Activated naive CD8-positive, alpha-beta T cell (primary cell): ENCODE measurements around the gene ENSA.
"Not testable (repeated sequence)": the region's sequence is repeated elsewhere in the genome, so short reads cannot be mapped to it uniquely, and the experiment has no call there.

Experiments used
- H3K27ac Mint-ChIP-seq: one replicate; pipeline ENCODE4 v1.8.0; 2021; ENCODE audit warnings: mixed read lengths
- H3K27me3 Mint-ChIP-seq: one replicate; pipeline ENCODE4 v1.8.0; 2021; ENCODE audit warnings: mixed read lengths
- H3K36me3 Mint-ChIP-seq: one replicate; pipeline ENCODE4 v1.8.0; 2021; ENCODE audit warnings: mixed read lengths
- H3K4me1 Mint-ChIP-seq: one replicate; pipeline ENCODE4 v1.8.0; 2021; ENCODE audit warnings: low read depth, mixed read lengths
- H3K4me3 Mint-ChIP-seq: one replicate; pipeline ENCODE4 v1.8.0; 2021; ENCODE audit warnings: mild to moderate bottlenecking, mixed read lengths
- H3K9me3 Mint-ChIP-seq: one replicate; pipeline ENCODE4 v1.8.0; 2021; ENCODE audit warnings: low read depth, mixed read lengths

Gene ENSA

GRCh38 chr1:150629115-150629928 is at the start of gene ENSA:
Gene ENSA (minus strand): TSS chr1:150629612. CDS start chr1:150629470, 142 bp downstream.
- Mint-ChIP-seq H3K4me3 (no peak within 1 kb of the TSS), H3K27me3 (no peaks in the 10 kb centered on the region)

GRCh38 chr1:150678988-150679387 is 49.6 kb upstream of the ENSA start:
- Mint-ChIP-seq H3K27me3 (no peaks in the 10 kb centered on the region), H3K36me3 (peaks cover 2% of the 10 kb centered on the region), H3K4me1 (peaks cover 17% of the 10 kb centered on the region), H3K27ac (no peak overlapping the region), H3K4me3 (no peak overlapping the region), H3K9me3 (no peaks in the 10 kb centered on the region)

More at GRCh38 chr1:150629115-150629928, at the start of gene ENSA:
- Mint-ChIP-seq H3K36me3 (peaks cover 12% of the 10 kb centered on the region), H3K9me3 (no peaks in the 10 kb centered on the region), H3K27ac (no peak within 1 kb of the TSS), H3K4me1 (peaks cover 28% of the 10 kb centered on the region)

GRCh38 chr1:150674881-150675280 is 45.5 kb upstream of the ENSA start:
- H3K36me3 Mint-ChIP-seq = peaks cover 2% of the 10 kb centered on the region
- no peak overlapping the region for H3K27ac Mint-ChIP-seq

GRCh38 chr1:150663321-150663720 is 33.9 kb upstream of the ENSA start:
- Mint-ChIP-seq H3K27me3 (no peaks in the 10 kb centered on the region), H3K27ac (no peak overlapping the region), H3K4me3 (no peak overlapping the region), H3K36me3 (peaks cover 11% of the 10 kb centered on the region), H3K4me1 (peaks cover 3% of the 10 kb centered on the region), H3K9me3 (no peaks in the 10 kb centered on the region)

More at GRCh38 chr1:150674881-150675280, 45.5 kb upstream of the ENSA start:
- Mint-ChIP-seq H3K27me3 (no peaks in the 10 kb centered on the region), H3K4me3 (no peak overlapping the region), H3K9me3 (no peaks in the 10 kb centered on the region), H3K4me1 (peaks cover 11% of the 10 kb centered on the region)

- H3K9me3 Mint-ChIP-seq = no peaks in the 10 kb centered on the region
- no peak overlapping the region for H3K27ac Mint-ChIP-seq
- no peak overlapping the region for H3K4me3 Mint-ChIP-seq
- peaks cover 11% of the 10 kb centered on the region for H3K36me3 Mint-ChIP-seq
- peaks cover 3% of the 10 kb centered on the region for H3K4me1 Mint-ChIP-seq
- H3K27me3 Mint-ChIP-seq = no peaks in the 10 kb centered on the region
These were observed 33.4 kb upstream of the ENSA start for GRCh38 chr1:150662811-150663210.

GRCh38 chr1:150661156-150661555 is 31.7 kb upstream of the ENSA start:
- no peak overlapping the region for H3K27ac Mint-ChIP-seq
- H3K27me3 Mint-ChIP-seq = no peaks in the 10 kb centered on the region
- peaks cover 3% of the 10 kb centered on the region for H3K4me1 Mint-ChIP-seq
- H3K9me3 Mint-ChIP-seq = no peaks in the 10 kb centered on the region
- peaks cover 11% of the 10 kb centered on the region for H3K36me3 Mint-ChIP-seq
- no peak overlapping the region for H3K4me3 Mint-ChIP-seq

GRCh38 chr1:150660584-150660983 is 31.2 kb upstream of the ENSA start:
- Mint-ChIP-seq H3K4me3 (no peak overlapping the region), H3K27me3 (no peaks in the 10 kb centered on the region), H3K4me1 (peaks cover 3% of the 10 kb centered on the region), H3K36me3 (peaks cover 11% of the 10 kb centered on the region), H3K27ac (no peak overlapping the region), H3K9me3 (no peaks in the 10 kb centered on the region)

- not testable (repeated sequence) for H3K9me3 Mint-ChIP-seq
These were observed 27.7 kb upstream of the ENSA start for GRCh38 chr1:150657064-150657463.

GRCh38 chr1:150654635-150655034 is 25.2 kb upstream of the ENSA start:
- H3K9me3 Mint-ChIP-seq, H3K4me1 Mint-ChIP-seq, H3K27ac Mint-ChIP-seq, H3K36me3 Mint-ChIP-seq, H3K27me3 Mint-ChIP-seq, H3K4me3 Mint-ChIP-seq: not testable (repeated sequence)

More at GRCh38 chr1:150657064-150657463, 27.7 kb upstream of the ENSA start:
- not testable (repeated sequence) for H3K4me1 Mint-ChIP-seq, H3K36me3 Mint-ChIP-seq, H3K4me3 Mint-ChIP-seq, H3K27me3 Mint-ChIP-seq, H3K27ac Mint-ChIP-seq

- H3K36me3 Mint-ChIP-seq = peaks cover 2% of the 10 kb centered on the region
- peaks cover 1% of the 10 kb centered on the region for H3K4me1 Mint-ChIP-seq
- H3K27me3 Mint-ChIP-seq = no peaks in the 10 kb centered on the region
- no peak overlapping the region for H3K27ac Mint-ChIP-seq
- no peaks in the 10 kb centered on the region for H3K9me3 Mint-ChIP-seq
- H3K4me3 Mint-ChIP-seq = no peak overlapping the region
These were observed 20.8 kb upstream of the ENSA start for GRCh38 chr1:150650193-150650592.

- peaks cover 2% of the 10 kb centered on the region for H3K36me3 Mint-ChIP-seq
- peaks cover 1% of the 10 kb centered on the region for H3K4me1 Mint-ChIP-seq
- no peak overlapping the region for H3K4me3 Mint-ChIP-seq
- no peaks in the 10 kb centered on the region for H3K9me3 Mint-ChIP-seq
- no peak overlapping the region for H3K27ac Mint-ChIP-seq
- H3K27me3 Mint-ChIP-seq = no peaks in the 10 kb centered on the region
These were observed 20.1 kb upstream of the ENSA start for GRCh38 chr1:150649441-150650075.

- Mint-ChIP-seq H3K4me3 (no peak overlapping the region), H3K27me3 (no peaks in the 10 kb centered on the region), H3K4me1 (no peaks in the 10 kb centered on the region), H3K27ac (no peak overlapping the region), H3K36me3 (no peaks in the 10 kb centered on the region), H3K9me3 (no peaks in the 10 kb centered on the region)
These were observed 12.9 kb upstream of the ENSA start for GRCh38 chr1:150642296-150642695.

GRCh38 chr1:150641126-150641815 is 11.9 kb upstream of the ENSA start:
- H3K27me3 Mint-ChIP-seq = not testable (repeated sequence)

GRCh38 chr1:150638430-150638829 is 9.0 kb upstream of the ENSA start:
- H3K4me3 Mint-ChIP-seq, H3K27ac Mint-ChIP-seq: not testable (repeated sequence)

More at GRCh38 chr1:150641126-150641815, 11.9 kb upstream of the ENSA start:
- H3K4me3 Mint-ChIP-seq, H3K9me3 Mint-ChIP-seq, H3K27ac Mint-ChIP-seq, H3K4me1 Mint-ChIP-seq, H3K36me3 Mint-ChIP-seq: not testable (repeated sequence)

More at GRCh38 chr1:150638430-150638829, 9.0 kb upstream of the ENSA start:
- H3K27me3 Mint-ChIP-seq, H3K9me3 Mint-ChIP-seq, H3K4me1 Mint-ChIP-seq, H3K36me3 Mint-ChIP-seq: not testable (repeated sequence)
